ENCODE data around the gene DMC1. TPM values are rescaled to one million over a fixed set of nuclear protein-coding genes. Genes with fewer than 3 reads are reported as not detected.

Gene DMC1
- total RNA-seq, 2 donors from 2014 or later = 0.23 to 3.2 TPM

GRCh38 chr22:38578505-38578904 lies 8.5 kb upstream of the DMC1 start:
- Histone ChIP-seq H3K36me3 (no peaks in the 10 kb centered on the region), H3K4me1 (replicated peaks) (no peaks in the 10 kb centered on the region), H3K9me3 (no peaks in the 10 kb centered on the region), H3K27ac (no peak overlapping the region), H3K27me3 (replicated peaks; ENCODE audit: insufficient read depth) (no peaks in the 10 kb centered on the region), H3K4me3 (no peak overlapping the region)
- no peak for DNase-seq (ENCODE audit: low spot score)
- intact Hi-C loops (cut with DNase I) = no loop called here
- TF ChIP-seq POLR2A (IDR thresholded peaks at IDR 0.05) (no peak), POLR2AphosphoS5 (IDR thresholded peaks at IDR 0.05) (no peak), CTCF (IDR thresholded peaks at IDR 0.05) (no peak)
- 80% methylated on average over 5 of the region's 5 CpGs for WGBS

- no peaks in the 10 kb centered on the region for H3K27me3 ChIP-seq (replicated peaks; ENCODE audit: insufficient read depth)
- H3K4me3 ChIP-seq = no peak overlapping the region
- peak; percentile 28 for DNase-seq (ENCODE audit: low spot score)
- no peak for TF ChIP-seq POLR2A (IDR thresholded peaks at IDR 0.05)
- peak in 3 of 4 experiments; percentile 26 to 49 (median 48) for TF ChIP-seq CTCF (IDR thresholded peaks at IDR 0.05)
- no peak for TF ChIP-seq POLR2AphosphoS5 (IDR thresholded peaks at IDR 0.05)
- no peaks in the 10 kb centered on the region for H3K4me1 ChIP-seq (replicated peaks)
- no peaks in the 10 kb centered on the region for H3K36me3 ChIP-seq
- no peaks in the 10 kb centered on the region for H3K9me3 ChIP-seq
- intact Hi-C loops (cut with DNase I) = loop anchor here (5.0 kb wide), 2 partner anchors 160 to 520 kb away; no protein-coding TSS in a partner anchor
- no peak overlapping the region for H3K27ac ChIP-seq
- WGBS = under 1% methylated on average over 3 of the region's 3 CpGs
Observed at GRCh38 chr22:38572065-38572464, 2.1 kb upstream of the DMC1 start.

- 2% methylated on average over 14 of the region's 14 CpGs for WGBS
- peak; percentile 25 for DNase-seq (ENCODE audit: low spot score)
- no peaks in the 10 kb centered on the region for H3K4me1 ChIP-seq (replicated peaks)
- peak overlapping the region; percentile 76 to 82 for H3K27ac ChIP-seq
- H3K36me3 ChIP-seq = no peaks in the 10 kb centered on the region
- peak overlapping the region; percentile 53 to 54 for H3K4me3 ChIP-seq
- H3K27me3 ChIP-seq (replicated peaks; ENCODE audit: insufficient read depth) = no peaks in the 10 kb centered on the region
- intact Hi-C loops (cut with DNase I) = loop anchor here (2.0 to 5.0 kb wide), 3 partner anchors 64 to 519 kb away; partner anchors contain the start of gene DDX17
- H3K9me3 ChIP-seq = no peaks in the 10 kb centered on the region
- TF ChIP-seq POLR2AphosphoS5 (IDR thresholded peaks at IDR 0.05) = peak; percentile 17
- peak in 1 of 4 experiments; percentile 9 for TF ChIP-seq CTCF (IDR thresholded peaks at IDR 0.05)
- no peak for TF ChIP-seq POLR2A (IDR thresholded peaks at IDR 0.05)
Observed at GRCh38 chr22:38570779-38571364, 889 bp upstream of the DMC1 start.

- H3K27ac ChIP-seq = peak overlapping the region; percentile 75 to 76
Observed at GRCh38 chr22:38569181-38569971, 607 bp downstream of the DMC1 start.

More at GRCh38 chr22:38569181-38569971, 607 bp downstream of the DMC1 start:
- Histone ChIP-seq H3K36me3 (no peaks in the 10 kb centered on the region), H3K4me1 (replicated peaks) (no peaks in the 10 kb centered on the region), H3K9me3 (no peaks in the 10 kb centered on the region), H3K27me3 (replicated peaks; ENCODE audit: insufficient read depth) (no peaks in the 10 kb centered on the region), H3K4me3 (peak overlapping the region; percentile 53 to 54)
- DNase-seq (ENCODE audit: low spot score) = no peak
- TF ChIP-seq POLR2AphosphoS5 (IDR thresholded peaks at IDR 0.05) = no peak
- TF ChIP-seq POLR2A (IDR thresholded peaks at IDR 0.05) = no peak
- TF ChIP-seq CTCF (IDR thresholded peaks at IDR 0.05) = no peak
- WGBS = 32% methylated on average over 32 of the region's 32 CpGs
- intact Hi-C loops (cut with DNase I) = no loop called here
